GM12872 (cell line): ENCODE results near the gene GPR3.

ENCODE experiments used
- CTCF ChIP-seq: IDR thresholded peaks from 3 replicates; pipeline ENCODE4 v1.5.1; 2011; ENCODE audit warnings: low read depth, mild to moderate bottlenecking, low read length, moderate library complexity; ENCODE audit not compliant: insufficient read depth

The GPR3 gene

DNA sequence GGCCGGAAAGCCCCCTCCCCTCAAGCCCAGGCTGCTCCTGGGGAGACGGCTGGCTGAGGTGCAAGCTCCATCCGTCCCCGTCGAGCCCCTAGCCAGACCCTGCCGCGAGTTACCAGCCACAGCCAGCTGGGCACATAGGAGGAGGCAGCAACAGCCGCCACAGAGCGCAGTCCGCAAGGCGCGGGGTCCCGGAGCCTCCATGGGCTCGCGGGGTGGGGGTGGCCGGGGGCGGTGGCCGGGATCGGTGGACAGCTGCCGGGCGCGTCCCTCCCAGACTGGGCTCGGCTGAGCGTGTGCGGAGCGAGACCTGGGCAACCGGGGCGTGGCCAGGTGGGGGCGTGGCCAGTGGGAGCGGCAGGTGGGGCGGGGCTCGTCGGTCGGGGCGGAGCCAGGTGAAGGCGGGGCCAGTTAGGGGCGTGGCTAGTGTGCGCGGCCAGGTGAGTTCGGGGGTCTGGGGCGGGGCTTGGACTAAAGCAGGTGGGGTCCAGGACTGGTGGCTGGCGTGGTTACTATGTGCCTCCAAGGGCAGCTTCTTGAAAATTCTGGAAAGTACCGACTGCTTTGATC, 9.3 kb upstream of the GPR3 start, which contains the start of gene CD164L2:
CD164L2 (minus strand) TSS at position 295 of the 567 bp plus-strand sequence; CDS start at position 201, 94 bp downstream.
- no peak for TF ChIP-seq CTCF

- TF ChIP-seq CTCF, result no peak
These were observed 8.8 kb upstream of the GPR3 start for GRCh38 chr1:27383661-27384060.

- TF ChIP-seq CTCF, result peak; percentile 97
These were observed 4.0 kb upstream of the GPR3 start for GRCh38 chr1:27388337-27389005.

- TF ChIP-seq CTCF, result no peak
These were observed 819 bp upstream of the GPR3 start for GRCh38 chr1:27391511-27392095.

DNA sequence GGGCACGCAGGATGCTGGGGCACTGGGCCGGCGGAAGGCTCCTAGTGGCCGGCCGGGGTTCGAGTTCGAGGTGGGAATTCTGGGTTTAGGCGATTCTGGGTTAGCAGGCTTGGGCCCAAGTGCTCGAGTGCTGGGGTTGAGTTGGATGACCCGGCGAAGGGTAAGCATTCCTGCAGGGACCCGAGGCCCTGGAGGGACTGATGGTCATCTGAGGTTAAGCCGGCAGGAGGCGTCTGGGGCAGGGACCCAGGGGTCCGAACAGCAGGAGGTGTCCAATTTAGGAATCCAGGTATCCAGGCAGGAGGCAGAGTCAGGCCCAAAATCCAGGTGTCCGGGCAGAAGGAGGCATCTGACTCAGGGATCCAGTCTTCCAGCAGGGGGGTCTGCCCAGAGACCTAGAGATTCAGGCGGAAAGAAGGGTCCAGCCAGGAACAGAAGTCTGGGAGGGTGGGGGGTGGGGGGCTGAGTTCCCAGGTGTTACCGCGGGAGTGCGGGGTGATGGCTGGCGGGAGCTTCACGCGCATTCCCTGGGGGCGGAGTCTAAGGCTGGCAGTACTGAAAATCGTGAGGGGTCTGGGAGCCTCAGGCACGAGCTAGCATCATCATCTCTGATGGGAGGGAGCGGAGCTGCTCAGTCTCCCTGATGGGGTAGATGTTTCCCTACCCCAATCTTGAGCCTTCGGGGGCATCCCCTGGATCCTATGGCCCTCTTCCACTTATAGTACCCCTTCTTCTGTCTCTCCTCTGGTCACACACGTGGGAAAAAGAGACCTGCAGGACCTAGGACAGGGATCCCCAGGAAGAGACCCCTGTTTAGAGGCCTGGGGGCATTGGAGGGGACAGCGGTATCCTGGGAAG, 585 bp downstream of the GPR3 start:
- TF ChIP-seq CTCF, result peak; percentile 46

DNA sequence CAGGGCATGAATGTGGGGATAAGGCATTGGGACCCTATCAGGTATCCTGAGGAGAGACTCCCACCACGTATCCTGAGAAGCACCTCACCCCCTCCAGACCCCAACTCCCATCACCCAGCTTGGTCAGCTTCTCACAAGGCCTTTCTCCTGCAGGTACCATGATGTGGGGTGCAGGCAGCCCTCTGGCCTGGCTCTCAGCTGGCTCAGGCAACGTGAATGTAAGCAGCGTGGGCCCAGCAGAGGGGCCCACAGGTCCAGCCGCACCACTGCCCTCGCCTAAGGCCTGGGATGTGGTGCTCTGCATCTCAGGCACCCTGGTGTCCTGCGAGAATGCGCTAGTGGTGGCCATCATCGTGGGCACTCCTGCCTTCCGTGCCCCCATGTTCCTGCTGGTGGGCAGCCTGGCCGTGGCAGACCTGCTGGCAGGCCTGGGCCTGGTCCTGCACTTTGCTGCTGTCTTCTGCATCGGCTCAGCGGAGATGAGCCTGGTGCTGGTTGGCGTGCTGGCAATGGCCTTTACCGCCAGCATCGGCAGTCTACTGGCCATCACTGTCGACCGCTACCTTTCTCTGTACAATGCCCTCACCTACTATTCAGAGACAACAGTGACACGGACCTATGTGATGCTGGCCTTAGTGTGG, 1.3 kb downstream of the GPR3 start:
- TF ChIP-seq CTCF, result no peak
